Activated naive CD4-positive, alpha-beta T cell treated with Interleukin-2 at 50 U/mL for 16 hours (primary cell): ENCODE results near the gene PDE3A.
"Not testable (repeated sequence)": the region's sequence is repeated elsewhere in the genome, so short reads cannot be mapped to it uniquely, and the experiment has no call there.

Experiments used
- DNase-seq: peaks from one replicate; pipeline ENCODE4 v3.0.0-alpha.2; 2020

The PDE3A gene

GRCh38 chr12:20375560-20375959, 7.2 kb downstream of the PDE3A start:
- DNase-seq: no peak

- no peak for DNase-seq
These were observed 8.6 kb downstream of the PDE3A start for GRCh38 chr12:20376984-20377383.

DNA sequence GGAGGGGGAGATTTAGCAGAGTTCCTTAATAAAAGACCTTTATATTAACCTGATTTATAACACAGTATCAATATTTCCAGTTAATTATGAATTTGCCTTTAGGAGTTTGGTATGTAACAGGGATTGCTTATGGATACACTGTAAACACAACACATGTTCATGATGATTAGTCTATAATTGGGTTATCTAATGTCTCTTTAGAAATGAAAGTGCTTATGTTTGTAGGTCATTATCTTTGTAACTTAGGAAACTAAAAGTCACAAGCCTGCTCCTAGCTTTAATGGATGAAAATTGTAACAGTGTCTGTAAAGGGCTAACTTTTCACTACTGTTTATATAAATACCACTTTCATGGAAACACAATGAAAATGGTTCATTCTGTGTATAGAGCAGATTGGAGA, 9.4 kb downstream of the PDE3A start:
- no peak for DNase-seq

GRCh38 chr12:20382117-20382516, 13.8 kb downstream of the PDE3A start:
- no peak for DNase-seq

GRCh38 chr12:20383612-20384011, 15.3 kb downstream of the PDE3A start:
- DNase-seq: no peak

- DNase-seq: not testable (repeated sequence)
These were observed 16.5 kb downstream of the PDE3A start for GRCh38 chr12:20384836-20385235.

GRCh38 chr12:20390846-20391245, 22.5 kb downstream of the PDE3A start:
- DNase-seq: no peak

DNA sequence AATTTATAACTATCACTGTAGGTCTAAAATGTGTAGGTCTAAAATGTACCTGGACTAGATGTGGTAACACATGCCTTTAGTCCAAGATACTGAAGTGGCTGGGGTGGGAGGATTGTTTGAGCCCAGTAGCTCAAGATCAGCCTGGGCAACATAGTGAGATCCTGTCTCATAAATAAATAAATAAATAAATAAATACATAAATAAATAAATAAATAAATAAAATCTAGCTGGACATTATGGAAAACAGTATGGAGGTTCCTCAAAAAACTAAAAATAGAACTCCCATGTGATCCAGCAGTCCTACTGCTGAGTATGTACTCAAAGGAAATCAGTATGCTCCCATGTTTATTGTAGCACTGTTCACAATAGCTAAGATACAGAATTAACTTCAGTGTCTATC, 24.0 kb downstream of the PDE3A start:
- no peak for DNase-seq

GRCh38 chr12:20393707-20394106, 25.4 kb downstream of the PDE3A start:
- no peak for DNase-seq

DNA sequence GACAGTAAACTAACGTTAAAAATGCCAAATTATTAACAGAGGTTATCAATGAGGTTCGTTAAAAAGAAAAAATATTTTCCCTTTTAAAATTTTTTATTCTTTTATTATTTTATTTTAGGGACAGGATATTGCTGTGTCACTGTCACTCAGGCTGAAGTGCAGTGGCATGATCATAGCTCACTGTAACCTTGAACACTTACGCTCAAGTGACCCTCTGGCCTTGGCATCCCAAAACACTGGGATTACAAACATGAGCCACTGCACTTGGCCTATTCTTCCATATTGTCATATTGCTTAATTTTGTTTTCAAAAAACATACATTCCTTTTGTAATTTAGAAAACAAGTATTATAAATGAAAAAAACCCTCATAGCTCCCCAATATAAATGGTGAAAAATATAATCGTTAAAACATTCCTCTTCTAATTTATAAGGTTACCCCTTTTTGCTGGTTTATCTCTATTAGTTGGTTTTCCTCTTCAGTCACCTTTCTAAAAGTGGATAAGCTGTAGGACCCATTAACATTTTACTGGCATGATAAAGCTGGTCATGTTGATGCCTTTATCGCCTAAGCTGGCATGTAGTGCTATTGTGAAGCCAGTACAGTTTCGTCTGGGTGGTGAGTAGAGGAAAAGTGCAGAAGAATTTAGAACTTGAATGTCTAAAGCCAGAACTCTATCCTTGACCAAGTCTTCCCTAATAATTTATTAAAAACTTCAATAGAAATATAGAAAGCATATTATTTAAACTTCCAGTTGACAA, 27.6 kb downstream of the PDE3A start:
- DNase-seq: no peak

DNA sequence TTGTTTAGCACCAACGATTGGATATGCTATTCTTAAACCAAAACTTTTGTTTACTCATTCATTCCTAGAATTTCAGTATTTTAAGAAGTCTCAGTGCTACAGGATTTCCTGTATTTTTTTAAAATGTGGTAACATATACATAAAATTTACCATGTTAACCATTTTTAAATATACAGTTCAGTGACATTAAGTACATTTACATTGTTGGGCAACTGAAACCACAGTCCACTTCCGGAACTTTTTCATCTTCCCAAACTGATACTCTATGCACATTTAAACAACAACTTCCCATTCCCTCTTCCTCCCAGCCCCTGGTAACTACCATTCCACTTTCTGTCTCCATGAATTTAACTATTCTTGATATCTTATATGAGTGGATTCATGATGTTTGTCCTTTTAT, 30.3 kb downstream of the PDE3A start:
- no peak for DNase-seq

- no peak for DNase-seq
These were observed 31.7 kb downstream of the PDE3A start for GRCh38 chr12:20400003-20400402.

GRCh38 chr12:20403230-20403629, 34.9 kb downstream of the PDE3A start:
- no peak for DNase-seq

- DNase-seq: no peak
These were observed 36.4 kb downstream of the PDE3A start for GRCh38 chr12:20404576-20405346.

GRCh38 chr12:20409607-20410377, 41.5 kb downstream of the PDE3A start:
- DNase-seq: no peak

DNA sequence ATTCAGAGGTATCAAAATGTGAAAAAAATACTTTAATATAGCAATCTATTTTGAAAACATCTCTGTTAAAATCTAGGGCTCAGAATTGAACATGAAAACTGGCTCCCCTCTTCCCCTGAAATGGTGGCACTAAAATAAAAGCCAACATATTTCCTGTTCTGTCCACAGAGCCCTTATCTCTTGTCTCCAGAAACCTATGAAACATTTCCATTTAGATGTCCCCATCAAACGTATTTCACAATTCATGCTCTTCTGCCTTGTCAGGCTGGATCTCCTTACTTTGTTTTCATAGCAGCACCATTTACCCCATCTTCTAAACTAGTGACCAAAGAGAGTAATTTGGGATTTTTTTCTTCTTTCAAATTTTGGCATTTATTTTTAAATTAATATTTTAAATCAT, 42.4 kb downstream of the PDE3A start:
- DNase-seq: no peak

GRCh38 chr12:20411345-20411744, 43.0 kb downstream of the PDE3A start:
- no peak for DNase-seq

- DNase-seq: no peak
These were observed 46.7 kb downstream of the PDE3A start for GRCh38 chr12:20415028-20415427.

DNA sequence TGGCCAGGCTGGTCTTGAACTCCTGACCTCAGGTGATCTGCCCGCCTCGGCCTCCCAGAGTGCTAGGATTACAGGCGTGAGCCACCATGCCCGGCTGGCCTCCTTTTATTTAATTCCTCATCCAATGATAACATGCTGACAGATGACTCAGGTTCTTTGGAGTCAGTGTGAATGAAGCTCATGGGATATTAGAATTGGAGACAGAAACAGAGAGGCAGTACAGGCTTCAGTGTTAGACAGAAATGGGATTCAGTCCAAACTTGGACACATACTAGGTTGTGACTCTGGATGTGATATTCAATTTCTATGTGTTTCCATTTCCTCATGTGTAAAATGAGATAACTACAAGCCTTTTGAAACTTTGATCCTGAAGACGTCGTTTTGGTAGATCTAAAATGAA, 47.3 kb downstream of the PDE3A start:
- no peak for DNase-seq

- DNase-seq: no peak
These were observed 52.2 kb downstream of the PDE3A start for GRCh38 chr12:20420557-20420956.

DNA sequence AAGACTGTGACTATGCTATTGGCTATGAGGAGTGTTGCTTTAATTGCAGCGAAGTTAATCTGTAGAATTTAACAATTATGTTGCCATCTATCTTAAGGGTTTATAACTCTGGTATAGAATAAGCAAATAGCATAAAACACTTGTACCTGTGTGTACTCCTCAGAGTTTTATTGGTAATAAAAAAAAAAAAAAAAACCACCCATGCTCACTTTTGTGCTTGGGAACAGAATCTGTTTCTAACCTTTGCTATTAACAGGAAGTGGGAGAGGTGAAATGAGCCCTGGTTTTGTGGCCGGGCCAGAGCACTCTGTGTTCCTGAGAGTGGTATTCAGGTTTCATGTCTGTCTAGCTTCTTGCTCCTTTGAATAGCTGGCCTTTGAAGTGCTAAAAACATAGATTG, 53.1 kb downstream of the PDE3A start:
- DNase-seq: no peak

- DNase-seq: no peak
These were observed 55.2 kb downstream of the PDE3A start for GRCh38 chr12:20423557-20423956.

- no peak for DNase-seq
These were observed 56.5 kb downstream of the PDE3A start for GRCh38 chr12:20424841-20425240.

DNA sequence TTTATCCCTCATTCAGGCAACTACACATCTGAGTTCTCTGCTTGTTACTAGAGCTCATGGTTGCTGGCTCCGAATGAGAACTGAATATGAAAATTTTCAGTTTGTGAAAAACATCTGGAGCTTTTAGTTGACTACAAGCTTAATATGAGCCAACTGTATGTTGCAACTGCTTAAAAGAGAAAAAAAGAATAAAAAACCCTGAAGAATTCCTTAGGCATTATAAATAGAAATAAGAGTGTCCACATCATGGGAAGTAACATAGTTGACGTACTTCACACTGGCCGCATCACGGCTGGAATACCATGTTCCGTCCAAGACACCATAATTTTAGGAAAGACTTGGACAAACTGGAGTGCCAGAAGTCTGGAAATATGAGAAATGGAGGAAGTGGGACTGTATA, 57.9 kb downstream of the PDE3A start:
- DNase-seq: no peak
